B cell (primary cell): ENCODE data around the gene HERPUD1. TPM values are rescaled to one million over a fixed set of nuclear protein-coding genes. Genes with fewer than 3 reads are reported as not detected.
A peak's percentile ranks its signal among the peaks of the same experiment; 100 is the strongest.

ENCODE experiments used
- ATAC-seq: fragments of 200-7000 bp; cut with Tn5 transposase; one replicate; pipeline ENCODE4 v1.10.0; 2021; ENCODE audit warnings: low read depth, mild to moderate bottlenecking, moderate number of reproducible peaks, moderate library complexity
- CTCF ChIA-PET: fragments of 350-600 bp; sonication (Branson Sonifier 250); formaldehyde crosslinking; loops from one replicate; lab custom pipeline; 2021; ENCODE audit warnings: antibody characterized with exemption, inconsistent platforms; lab: Charles Lee
- POLR2A ChIA-PET: fragments of 350-600 bp; sonication (Branson Sonifier 250); formaldehyde crosslinking; loops from one replicate; lab custom pipeline; 2021; ENCODE audit warnings: antibody characterized with exemption; lab: Charles Lee
- DNase-seq: peaks from one replicate; pipeline ENCODE4 v3.0.0; 2013
- H2AFZ ChIP-seq: 2 replicates; pipeline ENCODE4 v1.6.1; 2012; ENCODE audit warnings: mild to moderate bottlenecking, low read depth, low read length; ENCODE audit not compliant: insufficient read depth, poor library complexity, severe bottlenecking
- H3K27ac ChIP-seq, 2 donors: 1 replicate in 1 of 2; 2 replicates in 1 of 2; pipeline ENCODE4 v1.5.1; 2012 to 2013; ENCODE audit warnings: low read length in 2 of 2, mild to moderate bottlenecking in 2 of 2, moderate library complexity in 1 of 2
- H3K27me3 ChIP-seq, 4 experiments: fragments of 200-600 bp in 1 of 4; sonication (generic) in 1 of 4; replicated peaks in 1 of 4; 1 replicate in 2 of 4; 2 replicates in 2 of 4; pipeline versions ENCODE4 v1.6.1 to v1.7.0; 2013 to 2016; ENCODE audit warnings: low read length in 3 of 4, mild to moderate bottlenecking in 2 of 4, mixed read lengths in 1 of 4, moderate library complexity in 1 of 4; ENCODE audit not compliant: insufficient read depth in 4 of 4, control insufficient read depth in 3 of 4; ENCODE audit errors: control extremely low read depth in 1 of 4
- H3K36me3 ChIP-seq, 2 experiments: replicated peaks in 1 of 2; 1 replicate in 1 of 2; 2 replicates in 1 of 2; pipeline versions ENCODE4 v1.6.1 to v1.7.1; 2013; ENCODE audit warnings: low read length in 1 of 2; ENCODE audit not compliant: insufficient read depth in 2 of 2, control insufficient read depth in 1 of 2; ENCODE audit errors: control extremely low read depth in 1 of 2, extremely low read depth in 1 of 2
- H3K4me1 ChIP-seq, 2 donors: fragments of 200-600 bp in 1 of 2; sonication (generic) in 1 of 2; 1 replicate in 1 of 2; 2 replicates in 1 of 2; pipeline versions ENCODE4 v1.5.1 to v1.6.1; 2013 to 2017; ENCODE audit warnings: low read length in 2 of 2; ENCODE audit not compliant: control insufficient read depth in 2 of 2, insufficient read depth in 2 of 2
- H3K4me2 ChIP-seq: replicated peaks from 2 replicates; pipeline ENCODE3; 2012; ENCODE audit warnings: mild to moderate bottlenecking, low read depth, low read length; ENCODE audit not compliant: poor library complexity, severe bottlenecking
- H3K4me3 ChIP-seq, 5 experiments: fragments of 200-600 bp in 1 of 5; sonication (generic) in 1 of 5; 1 replicate in 3 of 5; 2 replicates in 2 of 5; pipeline versions ENCODE4 v1.5.1 to v1.7.0; 2011 to 2016; ENCODE audit warnings: low read length in 4 of 5, mild to moderate bottlenecking in 4 of 5, low read depth in 2 of 5, control low read depth in 1 of 5, moderate library complexity in 1 of 5; ENCODE audit not compliant: insufficient read depth in 1 of 5; ENCODE audit errors: control extremely low read depth in 1 of 5, extremely low read depth in 1 of 5
- H3K79me2 ChIP-seq: fragments of 200-600 bp; sonication (generic); one replicate; pipeline ENCODE4 v1.6.0; 2016; ENCODE audit warnings: low read length; ENCODE audit not compliant: control insufficient read depth, insufficient read depth
- H3K9ac ChIP-seq: fragments of 200-600 bp; sonication (generic); 2 replicates; pipeline ENCODE4 v1.6.1; 2017; ENCODE audit warnings: mild to moderate bottlenecking, low read length, moderate library complexity
- H3K9me3 ChIP-seq, 3 donors: one replicate each; pipeline versions ENCODE4 v1.6.1 to v1.7.1; 2013; ENCODE audit warnings: low read length in 2 of 3; ENCODE audit not compliant: control insufficient read depth in 2 of 3, insufficient read depth in 1 of 3; ENCODE audit errors: control extremely low read depth in 1 of 3
- H4K20me1 ChIP-seq: 2 replicates; pipeline ENCODE4 v1.6.0; 2012; ENCODE audit warnings: mild to moderate bottlenecking, low read length; ENCODE audit not compliant: insufficient read depth, control insufficient read depth, poor library complexity, severe bottlenecking
- H3K27ac Mint-ChIP-seq: one replicate; pipeline ENCODE4 v1.8.0; 2021; ENCODE audit warnings: mixed read lengths
- H3K27me3 Mint-ChIP-seq: one replicate; pipeline ENCODE4 v1.8.0; 2021; ENCODE audit warnings: mixed read lengths
- H3K4me1 Mint-ChIP-seq: one replicate; pipeline ENCODE4 v1.8.0; 2021; ENCODE audit warnings: mixed read lengths
- H3K4me3 Mint-ChIP-seq: one replicate; pipeline ENCODE4 v1.8.0; 2021; ENCODE audit warnings: mixed read lengths
- H3K9me3 Mint-ChIP-seq: one replicate; pipeline ENCODE4 v1.8.0; 2022; ENCODE audit warnings: mixed read lengths; ENCODE audit not compliant: insufficient read depth
- EZH2 ChIP-seq: IDR thresholded peaks from 2 replicates; pipeline ENCODE4 v1.6.1; 2012; ENCODE audit warnings: borderline replicate concordance, low read depth, mild to moderate bottlenecking, moderate library complexity, low read length; ENCODE audit not compliant: insufficient read depth, poor library complexity, severe bottlenecking
- WGBS: methylation state at CpG from one replicate; pipeline ENCODE4 v1.1.5; 2013; ENCODE audit warnings: missing lambda C conversion rate; ENCODE audit not compliant: insufficient coverage; 5-methylcytosine and 5-hydroxymethylcytosine counted together
- intact Hi-C: fragments of 100-400 bp; cut with micrococcal nuclease; formaldehyde crosslinking; loops from one replicate; pipeline ENCODE4 v1.10.0; 2022
- polyA plus RNA-seq: library from polyadenylated mRNA; depleted of rRNA; stranded (reverse); fragments of >200 nt; gene quantifications from 2 replicates; pipeline ENCODE4 v1.2.3, GENCODE V29; 2012
- total RNA-seq, 2 donors: library from RNA; stranded (reverse); fragments of 120-200 nt in 1 of 2; gene quantifications; 1 replicate in 1 of 2; 2 replicates in 1 of 2; pipeline versions ENCODE4 v1.2.3 to v1.2.4, GENCODE V29; 2013 to 2022
- TF ChIP-seq, protein P1 (sequence below): fragments of 200-600 bp; IDR thresholded peaks from one replicate; pipeline ENCODE4 v1.8.0; 2022; ENCODE audit warnings: antibody characterized with exemption, mild to moderate bottlenecking

The HERPUD1 gene
- total and polyA plus RNA-seq, 2 donors (not counting 1 experiment from before 2014, with no cell fraction given): 273 to 1,041 TPM

GRCh38 chr16:56939801-56940200 is 7.9 kb downstream of the HERPUD1 start:
- ChIA-PET CTCF (interaction anchor here (2.8 to 10.8 kb wide), 2 partner anchors 72 to 73 kb away, joined by 14 to 140 read pairs; partner anchors contain the start of gene SLC12A3), POLR2A (interaction anchor here (1.1 to 2.1 kb wide), 2 partner anchors 27 to 147 kb away, joined by 3 to 11 read pairs; no protein-coding TSS in a partner anchor)
- Mint-ChIP-seq H3K27me3 (no peaks in the 10 kb centered on the region), H3K4me3 (peak overlapping the region; percentile 80), H3K4me1 (peaks cover 80% of the 10 kb centered on the region), H3K9me3 (no peaks in the 10 kb centered on the region), H3K27ac (peak overlapping the region; percentile 78)
- Histone ChIP-seq H3K79me2 (peaks cover 39% of the 10 kb centered on the region), H3K27me3 (no peaks in the 10 kb centered on the region), H4K20me1 (peaks cover 84% of the 10 kb centered on the region), H3K27ac (peak overlapping the region in 1 of 2 donors; percentile 55), H3K4me3 (no peak overlapping the region), H3K36me3 (peaks cover 38 to 97% of the 10 kb centered on the region in 2 experiments), H3K9me3 (no peaks in the 10 kb centered on the region), H3K4me2 (no peak overlapping the region), H3K4me1 (peaks cover 67 to 72% of the 10 kb centered on the region in 2 donors), H2AFZ (no peak overlapping the region), H3K9ac (no peak overlapping the region)
- DNase-seq (peak; percentile 26), ATAC-seq (no peak)
- 29% methylated on average over 2 of the region's 4 CpGs for WGBS
- intact Hi-C loops: loop anchor here (10.0 kb wide), 2 partner anchors 225 to 305 kb away; partner anchors contain the start of gene ARL2BP
- TF ChIP-seq, protein P1, sequence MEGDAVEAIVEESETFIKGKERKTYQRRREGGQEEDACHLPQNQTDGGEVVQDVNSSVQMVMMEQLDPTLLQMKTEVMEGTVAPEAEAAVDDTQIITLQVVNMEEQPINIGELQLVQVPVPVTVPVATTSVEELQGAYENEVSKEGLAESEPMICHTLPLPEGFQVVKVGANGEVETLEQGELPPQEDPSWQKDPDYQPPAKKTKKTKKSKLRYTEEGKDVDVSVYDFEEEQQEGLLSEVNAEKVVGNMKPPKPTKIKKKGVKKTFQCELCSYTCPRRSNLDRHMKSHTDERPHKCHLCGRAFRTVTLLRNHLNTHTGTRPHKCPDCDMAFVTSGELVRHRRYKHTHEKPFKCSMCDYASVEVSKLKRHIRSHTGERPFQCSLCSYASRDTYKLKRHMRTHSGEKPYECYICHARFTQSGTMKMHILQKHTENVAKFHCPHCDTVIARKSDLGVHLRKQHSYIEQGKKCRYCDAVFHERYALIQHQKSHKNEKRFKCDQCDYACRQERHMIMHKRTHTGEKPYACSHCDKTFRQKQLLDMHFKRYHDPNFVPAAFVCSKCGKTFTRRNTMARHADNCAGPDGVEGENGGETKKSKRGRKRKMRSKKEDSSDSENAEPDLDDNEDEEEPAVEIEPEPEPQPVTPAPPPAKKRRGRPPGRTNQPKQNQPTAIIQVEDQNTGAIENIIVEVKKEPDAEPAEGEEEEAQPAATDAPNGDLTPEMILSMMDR: no peak
- TF ChIP-seq EZH2: no peak

- CTCF ChIA-PET: interaction anchor here (1.1 to 2.8 kb wide), 11 partner anchors 9 to 112 kb away, joined by 3 to 18 read pairs (median 6); partner anchors contain the start of gene HERPUD1
- ATAC-seq (no peak), DNase-seq (peak; percentile 44)
- Mint-ChIP-seq H3K4me3 (peak overlapping the region; percentile 80), H3K27me3 (no peaks in the 10 kb centered on the region), H3K4me1 (peaks cover 70% of the 10 kb centered on the region), H3K27ac (peak overlapping the region; percentile 68), H3K9me3 (no peaks in the 10 kb centered on the region)
- no peak for TF ChIP-seq EZH2
- TF ChIP-seq, protein P1: no peak
- Histone ChIP-seq H3K4me2 (peak overlapping the region; percentile 40), H3K36me3 (peaks cover 31 to 92% of the 10 kb centered on the region in 2 experiments), H3K27me3 (no peaks in the 10 kb centered on the region), H3K9me3 (no peaks in the 10 kb centered on the region), H3K4me1 (peaks cover 56 to 60% of the 10 kb centered on the region in 2 donors), H3K27ac (peak overlapping the region in 1 of 2 donors; percentile 70), H2AFZ (no peak overlapping the region), H3K4me3 (peak overlapping the region in 1 of 5 experiments; percentile 22), H3K9ac (no peak overlapping the region), H4K20me1 (peaks cover 71% of the 10 kb centered on the region), H3K79me2 (peaks cover 26% of the 10 kb centered on the region)
- POLR2A ChIA-PET: interaction anchor here (1.0 to 2.1 kb wide), 6 partner anchors 8 to 101 kb away, joined by 3 to 12 read pairs (median 4); partner anchors contain the start of genes HERPUD1 and NLRC5
- intact Hi-C loops: no loop called here
- WGBS: 0% methylated on average over 1 of the region's 2 CpGs
Measured at GRCh38 chr16:56941092-56941491, 9.2 kb downstream of the HERPUD1 start.
